Activated T-cell treated with anti-CD3 and anti-CD28 coated beads, Interleukin-2, amount 50 U/mL, for 24 hours (primary cell): ENCODE data around the gene NELFCD.
"Not testable (repeated sequence)": the region's sequence is repeated elsewhere in the genome, so short reads cannot be mapped to it uniquely, and the experiment has no call there.

Experiments used
- DNase-seq: peaks from one replicate; pipeline ENCODE4 v3.0.0-alpha.2; 2020
- H3K27ac Mint-ChIP-seq: 2 replicates; pipeline ENCODE4 v1.8.0; 2020; ENCODE audit warnings: mild to moderate bottlenecking, mixed read lengths
- H3K27me3 Mint-ChIP-seq: 2 replicates; pipeline ENCODE4 v1.8.0; 2020; ENCODE audit warnings: mixed read lengths
- H3K36me3 Mint-ChIP-seq: 2 replicates; pipeline ENCODE4 v1.8.0; 2020; ENCODE audit warnings: low read depth, mixed read lengths
- H3K4me1 Mint-ChIP-seq: 2 replicates; pipeline ENCODE4 v1.8.0; 2020; ENCODE audit warnings: low read depth, mixed read lengths
- H3K4me3 Mint-ChIP-seq: 2 replicates; pipeline ENCODE4 v1.8.0; 2020; ENCODE audit warnings: mild to moderate bottlenecking, moderate library complexity, mixed read lengths
- H3K9me3 Mint-ChIP-seq: 2 replicates; pipeline ENCODE4 v1.8.0; 2020; ENCODE audit warnings: mixed read lengths

The NELFCD gene

GRCh38 chr20:58980711-58981627 lies at the start of gene NELFCD:
NELFCD (plus strand) TSS chr20:58981256; CDS start chr20:58981310, 54 bp downstream.
- peaks cover 33% of the 10 kb centered on the region for H3K36me3 Mint-ChIP-seq
- H3K4me3 Mint-ChIP-seq, result peak within 1 kb of the TSS; percentile 94
- H3K27me3 Mint-ChIP-seq, result no peaks in the 10 kb centered on the region
- H3K4me1 Mint-ChIP-seq, result peaks cover 36% of the 10 kb centered on the region
- DNase-seq, result peak; percentile 96
- no peaks in the 10 kb centered on the region for H3K9me3 Mint-ChIP-seq
- peak within 1 kb of the TSS; percentile 95 for H3K27ac Mint-ChIP-seq

- DNase-seq, result no peak
- H3K9me3 Mint-ChIP-seq, result peaks cover 3% of the 10 kb centered on the region
- H3K4me1 Mint-ChIP-seq, result no peaks in the 10 kb centered on the region
- H3K27me3 Mint-ChIP-seq, result peaks cover 23% of the 10 kb centered on the region
- H3K27ac Mint-ChIP-seq, result no peak overlapping the region
- H3K4me3 Mint-ChIP-seq, result no peak overlapping the region
- no peaks in the 10 kb centered on the region for H3K36me3 Mint-ChIP-seq
Observed at GRCh38 chr20:58932170-58932569, 48.9 kb upstream of the NELFCD start.

- H3K4me3 Mint-ChIP-seq, result no peak overlapping the region
- peaks cover 3% of the 10 kb centered on the region for H3K9me3 Mint-ChIP-seq
- H3K36me3 Mint-ChIP-seq, result no peaks in the 10 kb centered on the region
- DNase-seq, result no peak
- H3K27ac Mint-ChIP-seq, result no peak overlapping the region
- peaks cover 12% of the 10 kb centered on the region for H3K27me3 Mint-ChIP-seq
- no peaks in the 10 kb centered on the region for H3K4me1 Mint-ChIP-seq
Observed at GRCh38 chr20:58938078-58938477, 43.0 kb upstream of the NELFCD start.

- H3K4me1 Mint-ChIP-seq, result no peaks in the 10 kb centered on the region
- H3K36me3 Mint-ChIP-seq, result no peaks in the 10 kb centered on the region
- no peak overlapping the region for H3K4me3 Mint-ChIP-seq
- H3K9me3 Mint-ChIP-seq, result peaks cover 3% of the 10 kb centered on the region
- peaks cover 12% of the 10 kb centered on the region for H3K27me3 Mint-ChIP-seq
- DNase-seq, result no peak
- H3K27ac Mint-ChIP-seq, result no peak overlapping the region
Observed at GRCh38 chr20:58938541-58938940, 42.5 kb upstream of the NELFCD start.

GRCh38 chr20:58941471-58941870 lies 39.6 kb upstream of the NELFCD start:
- no peak for DNase-seq
- Mint-ChIP-seq H3K27ac (no peak overlapping the region), H3K4me1 (no peaks in the 10 kb centered on the region), H3K36me3 (no peaks in the 10 kb centered on the region), H3K27me3 (peaks cover under 1% of the 10 kb centered on the region), H3K9me3 (no peaks in the 10 kb centered on the region), H3K4me3 (no peak overlapping the region)

- H3K9me3 Mint-ChIP-seq, result no peaks in the 10 kb centered on the region
- H3K4me1 Mint-ChIP-seq, result no peaks in the 10 kb centered on the region
- no peaks in the 10 kb centered on the region for H3K27me3 Mint-ChIP-seq
- no peak overlapping the region for H3K27ac Mint-ChIP-seq
- H3K36me3 Mint-ChIP-seq, result no peaks in the 10 kb centered on the region
- H3K4me3 Mint-ChIP-seq, result no peak overlapping the region
- no peak for DNase-seq
Observed at GRCh38 chr20:58942549-58942948, 38.5 kb upstream of the NELFCD start.

- peaks cover 5% of the 10 kb centered on the region for H3K27me3 Mint-ChIP-seq
- H3K4me3 Mint-ChIP-seq, result no peak overlapping the region
- no peak for DNase-seq
- H3K27ac Mint-ChIP-seq, result no peak overlapping the region
- no peaks in the 10 kb centered on the region for H3K9me3 Mint-ChIP-seq
- no peaks in the 10 kb centered on the region for H3K36me3 Mint-ChIP-seq
- no peaks in the 10 kb centered on the region for H3K4me1 Mint-ChIP-seq
Observed at GRCh38 chr20:58944610-58945009, 36.4 kb upstream of the NELFCD start.

GRCh38 chr20:58945965-58946631 lies 35.0 kb upstream of the NELFCD start:
- H3K4me1 Mint-ChIP-seq, result no peaks in the 10 kb centered on the region
- no peak for DNase-seq

GRCh38 chr20:58947797-58948388 lies 33.2 kb upstream of the NELFCD start:
- DNase-seq, H3K9me3 Mint-ChIP-seq, H3K27ac Mint-ChIP-seq: not testable (repeated sequence)

More at GRCh38 chr20:58945965-58946631, 35.0 kb upstream of the NELFCD start:
- Mint-ChIP-seq H3K4me3 (no peak overlapping the region), H3K9me3 (no peaks in the 10 kb centered on the region), H3K27me3 (peaks cover 5% of the 10 kb centered on the region), H3K27ac (no peak overlapping the region), H3K36me3 (no peaks in the 10 kb centered on the region)

GRCh38 chr20:58950603-58951002 lies 30.5 kb upstream of the NELFCD start:
- no peak for DNase-seq
- Mint-ChIP-seq H3K4me1 (no peaks in the 10 kb centered on the region), H3K27ac (no peak overlapping the region), H3K36me3 (no peaks in the 10 kb centered on the region), H3K9me3 (no peaks in the 10 kb centered on the region), H3K27me3 (peaks cover 5% of the 10 kb centered on the region), H3K4me3 (no peak overlapping the region)

More at GRCh38 chr20:58947797-58948388, 33.2 kb upstream of the NELFCD start:
- not testable (repeated sequence) for H3K4me3 Mint-ChIP-seq, H3K4me1 Mint-ChIP-seq, H3K36me3 Mint-ChIP-seq, H3K27me3 Mint-ChIP-seq

GRCh38 chr20:58953050-58953449 lies 28.0 kb upstream of the NELFCD start:
- H3K27ac Mint-ChIP-seq, result no peak overlapping the region
- H3K27me3 Mint-ChIP-seq, result peaks cover 5% of the 10 kb centered on the region
- DNase-seq, result no peak
- no peaks in the 10 kb centered on the region for H3K4me1 Mint-ChIP-seq
- H3K36me3 Mint-ChIP-seq, result no peaks in the 10 kb centered on the region
- no peak overlapping the region for H3K4me3 Mint-ChIP-seq
- no peaks in the 10 kb centered on the region for H3K9me3 Mint-ChIP-seq

GRCh38 chr20:58956078-58956477 lies 25.0 kb upstream of the NELFCD start:
- H3K9me3 Mint-ChIP-seq, result no peaks in the 10 kb centered on the region
- no peak for DNase-seq
- no peak overlapping the region for H3K27ac Mint-ChIP-seq
- no peak overlapping the region for H3K4me3 Mint-ChIP-seq
- no peaks in the 10 kb centered on the region for H3K4me1 Mint-ChIP-seq
- H3K27me3 Mint-ChIP-seq, result peaks cover 6% of the 10 kb centered on the region
- H3K36me3 Mint-ChIP-seq, result no peaks in the 10 kb centered on the region

GRCh38 chr20:58959652-58960051 lies 21.4 kb upstream of the NELFCD start:
- Mint-ChIP-seq H3K9me3 (no peaks in the 10 kb centered on the region), H3K27ac (no peak overlapping the region), H3K4me1 (no peaks in the 10 kb centered on the region), H3K27me3 (peaks cover 6% of the 10 kb centered on the region), H3K36me3 (no peaks in the 10 kb centered on the region), H3K4me3 (no peak overlapping the region)
- DNase-seq, result no peak

- H3K9me3 Mint-ChIP-seq, result no peaks in the 10 kb centered on the region
- H3K27ac Mint-ChIP-seq, result no peak overlapping the region
- H3K4me1 Mint-ChIP-seq, result no peaks in the 10 kb centered on the region
- H3K4me3 Mint-ChIP-seq, result no peak overlapping the region
- H3K36me3 Mint-ChIP-seq, result no peaks in the 10 kb centered on the region
- H3K27me3 Mint-ChIP-seq, result peaks cover 6% of the 10 kb centered on the region
- DNase-seq, result no peak
Observed at GRCh38 chr20:58963060-58963584, 17.9 kb upstream of the NELFCD start.
